Measurements from ENCODE around the gene IGF2BP2.

DNA sequence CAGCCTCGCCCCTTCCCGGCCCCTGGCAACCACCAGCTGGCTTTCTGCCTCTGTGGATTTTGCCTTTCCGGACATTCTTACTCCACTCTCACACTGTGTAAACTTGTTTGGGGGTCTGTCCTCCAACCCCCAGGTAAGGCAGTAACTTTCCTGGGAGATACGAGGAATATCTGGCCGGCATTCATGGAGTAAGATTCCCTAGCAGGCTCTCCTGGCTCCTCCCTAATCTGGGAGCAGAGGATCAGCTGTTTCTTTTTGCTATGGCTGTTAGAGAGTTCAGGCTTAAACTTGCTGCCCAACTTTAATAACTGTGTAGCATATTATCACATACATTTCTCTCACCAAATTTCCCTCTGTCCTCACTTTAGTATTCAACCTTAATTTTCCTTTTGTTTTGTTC is 64.3 kb downstream of the IGF2BP2 start:
- TF ChIP-seq POLR2A (IDR thresholded peaks at IDR 0.05) = no peak
- TF ChIP-seq, protein P1, sequence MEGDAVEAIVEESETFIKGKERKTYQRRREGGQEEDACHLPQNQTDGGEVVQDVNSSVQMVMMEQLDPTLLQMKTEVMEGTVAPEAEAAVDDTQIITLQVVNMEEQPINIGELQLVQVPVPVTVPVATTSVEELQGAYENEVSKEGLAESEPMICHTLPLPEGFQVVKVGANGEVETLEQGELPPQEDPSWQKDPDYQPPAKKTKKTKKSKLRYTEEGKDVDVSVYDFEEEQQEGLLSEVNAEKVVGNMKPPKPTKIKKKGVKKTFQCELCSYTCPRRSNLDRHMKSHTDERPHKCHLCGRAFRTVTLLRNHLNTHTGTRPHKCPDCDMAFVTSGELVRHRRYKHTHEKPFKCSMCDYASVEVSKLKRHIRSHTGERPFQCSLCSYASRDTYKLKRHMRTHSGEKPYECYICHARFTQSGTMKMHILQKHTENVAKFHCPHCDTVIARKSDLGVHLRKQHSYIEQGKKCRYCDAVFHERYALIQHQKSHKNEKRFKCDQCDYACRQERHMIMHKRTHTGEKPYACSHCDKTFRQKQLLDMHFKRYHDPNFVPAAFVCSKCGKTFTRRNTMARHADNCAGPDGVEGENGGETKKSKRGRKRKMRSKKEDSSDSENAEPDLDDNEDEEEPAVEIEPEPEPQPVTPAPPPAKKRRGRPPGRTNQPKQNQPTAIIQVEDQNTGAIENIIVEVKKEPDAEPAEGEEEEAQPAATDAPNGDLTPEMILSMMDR (IDR thresholded peaks at IDR 0.05) = no peak

Measured in testis (tissue), 2 donors.